ENCODE results near the gene CGB8. TPM values are rescaled to one million over a fixed set of nuclear protein-coding genes. Genes with fewer than 3 reads are reported as not detected.
A peak's percentile ranks its signal among the peaks of the same experiment; 100 is the strongest.

CGB8 gene
- total RNA-seq, 3 donors from 2014 or later = not detected

GRCh38 chr19:49069026-49069425 lies 20.1 kb upstream of the CGB8 start:
- intact Hi-C loops (cut with DNase I, micrococcal nuclease) = no loop called here
- no peak for TF ChIP-seq CTCF (IDR thresholded peaks at IDR 0.05)
- H3K4me3 ChIP-seq = no peak overlapping the region
- peaks cover 5% of the 10 kb centered on the region for H3K4me1 ChIP-seq (ENCODE audit: low read depth)
- H3K36me3 ChIP-seq (ENCODE audit: low read depth) = no peaks in the 10 kb centered on the region
- ATAC-seq (no peak), DNase-seq (no peak)
- H3K9me3 ChIP-seq = no peaks in the 10 kb centered on the region

GRCh38 chr19:49067554-49067953 lies 18.6 kb upstream of the CGB8 start:
- intact Hi-C loops (cut with DNase I, micrococcal nuclease) = no loop called here
- no peaks in the 10 kb centered on the region for H3K9me3 ChIP-seq
- peaks cover 5% of the 10 kb centered on the region for H3K4me1 ChIP-seq (ENCODE audit: low read depth)
- DNase-seq (no peak), ATAC-seq (no peak)
- H3K36me3 ChIP-seq (ENCODE audit: low read depth) = no peaks in the 10 kb centered on the region
- H3K4me3 ChIP-seq = no peak overlapping the region
- no peak for TF ChIP-seq CTCF (IDR thresholded peaks at IDR 0.05)

- intact Hi-C loops (cut with DNase I, micrococcal nuclease) = no loop called here
- Histone ChIP-seq H3K4me1 (ENCODE audit: low read depth) (peaks cover 5% of the 10 kb centered on the region), H3K9me3 (no peaks in the 10 kb centered on the region), H3K36me3 (ENCODE audit: low read depth) (no peaks in the 10 kb centered on the region), H3K4me3 (no peak overlapping the region)
- DNase-seq (no peak), ATAC-seq (no peak)
- no peak for TF ChIP-seq CTCF (IDR thresholded peaks at IDR 0.05)
Observed at GRCh38 chr19:49065905-49066512, 17.1 kb upstream of the CGB8 start.

- no peak for TF ChIP-seq CTCF (IDR thresholded peaks at IDR 0.05)
- intact Hi-C loops (cut with DNase I, micrococcal nuclease) = no loop called here
- Histone ChIP-seq H3K36me3 (ENCODE audit: low read depth) (no peaks in the 10 kb centered on the region), H3K9me3 (no peaks in the 10 kb centered on the region), H3K4me3 (no peak within 1 kb of the TSS), H3K4me1 (ENCODE audit: low read depth) (peaks cover 5% of the 10 kb centered on the region)
- ATAC-seq (peak; percentile 66), DNase-seq (peak in 1 of 3 donors; percentile 49)
Observed at GRCh38 chr19:49064768-49065611, 16.1 kb upstream of the CGB8 start, which contains the start of gene NTF4. Gene NTF4, minus strand, starts transcription at chr19:49064818. Its CDS starts 2,821 bp downstream, at chr19:49061997.

GRCh38 chr19:49064029-49064629 lies 15.2 kb upstream of the CGB8 start:
- no peak for TF ChIP-seq CTCF (IDR thresholded peaks at IDR 0.05)
- ATAC-seq = peak; percentile 23
- no peak for DNase-seq
- H3K4me1 ChIP-seq (ENCODE audit: low read depth) = peaks cover 5% of the 10 kb centered on the region
- intact Hi-C loops (cut with DNase I, micrococcal nuclease) = no loop called here
- no peaks in the 10 kb centered on the region for H3K9me3 ChIP-seq
- no peak overlapping the region for H3K4me3 ChIP-seq
- no peaks in the 10 kb centered on the region for H3K36me3 ChIP-seq (ENCODE audit: low read depth)

All from mucosa of descending colon (tissue), 3 donors.